PC-9 (cell line): ENCODE data around the gene KRTAP4-7. TPM values are rescaled to one million over a fixed set of nuclear protein-coding genes. Genes with fewer than 3 reads are reported as not detected.
"Not testable (repeated sequence)": the region's sequence is repeated elsewhere in the genome, so short reads cannot be mapped to it uniquely, and the experiment has no call there.

Experiments used
- BruUV-seq: library from RNA; stranded (reverse); fragments of 400-500 nt; replicated peaks from 2 replicates; lab custom pipeline; 2021; lab: Mats Ljungman, UMichigan
- CTCF ChIA-PET: fragments of 300-600 bp; sonication (Branson Sonifier 250); formaldehyde crosslinking; loops from one replicate; lab custom pipeline; 2022; ENCODE audit warnings: antibody characterized with exemption; lab: Charles Lee
- POLR2A ChIA-PET: fragments of 300-600 bp; sonication (Branson Sonifier 250); formaldehyde crosslinking; loops from one replicate; lab custom pipeline; 2022; ENCODE audit warnings: antibody characterized with exemption; ENCODE audit not compliant: unreplicated experiment; lab: Charles Lee
- DNase-seq, 2 experiments: peaks; one replicate each; pipeline versions ENCODE4 v3.0.0 to v3.0.0-alpha.2; 2015 to 2022; ENCODE audit warnings: mixed read lengths in 1 of 2
- H2AFZ ChIP-seq: fragments of 200-600 bp; sonication (generic); 2 replicates; pipeline ENCODE4 v1.8.1; 2017; ENCODE audit warnings: antibody characterized with exemption
- H3F3A ChIP-seq: fragments of 200-600 bp; sonication (generic); 2 replicates; pipeline ENCODE4 v1.8.1; 2017; ENCODE audit warnings: antibody characterized with exemption, mild to moderate bottlenecking, low read depth; ENCODE audit not compliant: insufficient read depth
- H3K27ac ChIP-seq: fragments of 200-600 bp; sonication (generic); 2 replicates; pipeline ENCODE4 v1.6.1; 2016; ENCODE audit warnings: mixed run types
- H3K27me3 ChIP-seq: fragments of 200-600 bp; sonication (generic); 2 replicates; pipeline ENCODE4 v1.6.1; 2016; ENCODE audit warnings: low read depth, mixed run types; ENCODE audit not compliant: insufficient read depth
- H3K36me3 ChIP-seq: fragments of 200-600 bp; sonication (generic); 2 replicates; pipeline ENCODE4 v1.6.1; 2016; ENCODE audit warnings: low read depth, mixed run types
- H3K4me1 ChIP-seq: fragments of 200-600 bp; sonication (generic); replicated peaks from 2 replicates; pipeline ENCODE4 v1.6.1; 2016; ENCODE audit warnings: mixed run types; ENCODE audit not compliant: insufficient read depth
- H3K4me2 ChIP-seq: fragments of 200-600 bp; sonication (generic); 2 replicates; pipeline ENCODE4 v1.6.1; 2017; ENCODE audit warnings: mixed run types
- H3K4me3 ChIP-seq: fragments of 200-600 bp; sonication (generic); 2 replicates; pipeline ENCODE4 v1.6.1; 2016; ENCODE audit warnings: mixed run types
- H3K79me2 ChIP-seq: fragments of 200-600 bp; sonication (generic); 2 replicates; pipeline ENCODE4 v1.6.1; 2017; ENCODE audit warnings: low read depth, mixed run types
- H3K9me2 ChIP-seq: fragments of 200-600 bp; sonication (generic); 2 replicates; pipeline ENCODE4 v1.8.1; 2017; ENCODE audit warnings: mild to moderate bottlenecking; ENCODE audit not compliant: insufficient read depth
- H3K9me3 ChIP-seq: fragments of 200-600 bp; sonication (generic); 2 replicates; pipeline ENCODE4 v1.8.1; 2016; ENCODE audit warnings: low read depth; ENCODE audit not compliant: insufficient read depth
- H4K20me1 ChIP-seq: fragments of 200-600 bp; sonication (generic); 2 replicates; pipeline ENCODE4 v1.8.1; 2017; ENCODE audit not compliant: insufficient read depth
- CTCF ChIP-seq: fragments of 200-600 bp; sonication (generic); conservative IDR thresholded peaks from 2 replicates; pipeline ENCODE4 v1.6.1; 2017; ENCODE audit warnings: mixed run types, antibody characterized with exemption, mild to moderate bottlenecking, moderate library complexity
- EZH2 ChIP-seq: fragments of 200-600 bp; sonication (generic); IDR thresholded peaks from 2 replicates; pipeline ENCODE4 v1.8.0; 2017; ENCODE audit warnings: antibody characterized with exemption, low read depth
- intact Hi-C: fragments of 100-400 bp; cut with micrococcal nuclease; formaldehyde crosslinking; loops from one replicate; pipeline ENCODE4 v1.10.0; 2022; ENCODE audit not compliant: unreplicated experiment
- total RNA-seq: library from RNA; stranded (reverse); gene quantifications from 2 replicates; pipeline ENCODE4 v1.2.3, GENCODE V29; 2021

KRTAP4-7 gene
- total RNA-seq, 1 experiment from 2014 or later: not detected

DNA sequence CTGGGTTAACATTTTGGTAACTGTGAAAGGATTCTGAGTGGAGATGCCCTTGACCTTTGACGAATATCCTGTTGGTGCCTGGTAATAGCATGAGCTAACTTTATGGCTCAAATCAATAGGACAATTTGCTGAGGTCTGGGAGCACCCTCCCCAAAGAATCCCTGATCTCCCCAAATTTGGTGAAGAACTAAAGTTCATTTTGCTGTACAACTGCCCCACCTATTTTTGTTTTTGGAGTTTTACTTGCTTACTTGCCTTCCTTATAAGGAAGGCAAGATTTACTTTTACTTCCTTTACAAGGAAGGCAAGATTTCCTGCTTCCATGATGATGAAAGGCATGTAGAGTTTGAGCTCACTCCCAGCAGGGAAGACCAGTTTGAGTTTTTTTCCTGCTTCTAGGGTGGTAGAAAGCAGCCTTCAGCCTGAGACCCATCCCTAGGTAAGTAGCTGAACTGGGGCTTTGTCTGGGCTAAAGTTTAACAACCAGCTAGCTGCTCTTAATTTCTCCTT lies 24.0 kb downstream of the KRTAP4-7 start:
- intact Hi-C loops: no loop called here
- Histone ChIP-seq H3F3A (peaks cover 15% of the 10 kb centered on the region; the same call in 1 of the 2 replicates), H3K9me2 (no peaks in the 10 kb centered on the region), H2AFZ (no peak overlapping the region), H3K4me2 (no peak overlapping the region), H3K27ac (no peak overlapping the region), H3K9me3 (peaks cover 13% of the 10 kb centered on the region), H3K27me3 (no peaks in the 10 kb centered on the region), H3K4me1 (peaks cover 22% of the 10 kb centered on the region), H3K79me2 (no peaks in the 10 kb centered on the region), H3K36me3 (no peaks in the 10 kb centered on the region), H4K20me1 (no peaks in the 10 kb centered on the region), H3K4me3 (no peak overlapping the region)
- no peak for DNase-seq
- no peak for TF ChIP-seq EZH2
- TF ChIP-seq CTCF: no peak
- ChIA-PET POLR2A (no interaction called here), CTCF (no interaction called here)
- BruUV-seq: no TSS peak

GRCh38 chr17:41108728-41109386 lies 24.9 kb downstream of the KRTAP4-7 start:
- intact Hi-C loops, H3K79me2 ChIP-seq, H3K27ac ChIP-seq, H3K36me3 ChIP-seq, CTCF ChIA-PET, DNase-seq, POLR2A ChIA-PET, H3K4me2 ChIP-seq, H3K9me2 ChIP-seq, H3K27me3 ChIP-seq, H2AFZ ChIP-seq, H4K20me1 ChIP-seq, BruUV-seq, H3K4me3 ChIP-seq: not testable (repeated sequence)
- peaks cover 11% of the 10 kb centered on the region; the same call in 1 of the 2 replicates for H3F3A ChIP-seq
- H3K9me3 ChIP-seq: peaks cover 13% of the 10 kb centered on the region
- H3K4me1 ChIP-seq: peaks cover 20% of the 10 kb centered on the region

GRCh38 chr17:41111151-41111885 lies 27.4 kb downstream of the KRTAP4-7 start:
- ChIA-PET POLR2A (interaction anchor here (0.6 kb wide), 1 partner anchor 227 kb away, joined by 3 read pairs; no protein-coding TSS in a partner anchor), CTCF (no interaction called here)
- H4K20me1 ChIP-seq: no peaks in the 10 kb centered on the region

More at GRCh38 chr17:41111151-41111885, 27.4 kb downstream of the KRTAP4-7 start:
- no peaks in the 10 kb centered on the region for H3F3A ChIP-seq
- no peak for DNase-seq
- intact Hi-C loops: no loop called here
- no peak overlapping the region for H3K4me3 ChIP-seq
- H3K9me2 ChIP-seq: no peaks in the 10 kb centered on the region
- no peaks in the 10 kb centered on the region for H3K27me3 ChIP-seq
- 0 out of 2 replicates have a peak, but pooled peaks cover 5% of the 10 kb centered on the region for H3K4me1 ChIP-seq
- no TSS peak for BruUV-seq
- no peaks in the 10 kb centered on the region for H3K79me2 ChIP-seq
- no peak overlapping the region for H3K27ac ChIP-seq
- no peak overlapping the region for H3K4me2 ChIP-seq
- TF ChIP-seq EZH2 (no peak), CTCF (no peak)
- no peaks in the 10 kb centered on the region for H3K36me3 ChIP-seq
- peaks cover 13% of the 10 kb centered on the region for H3K9me3 ChIP-seq
- no peak overlapping the region for H2AFZ ChIP-seq
